ENCODE data around the gene EPHA2.

EPHA2 gene

GRCh38 chr1:16128338-16128741, 27.5 kb downstream of the EPHA2 start:
- no peak for DNase-seq (ENCODE audit: low read depth)
- H3K9ac ChIP-seq (ENCODE audit: low read length) = no peak overlapping the region
- peaks cover 2% of the 10 kb centered on the region for H3K36me3 ChIP-seq (ENCODE audit: control insufficient read depth, insufficient read depth, low read length, severe bottlenecking)
- H3K27me3 ChIP-seq (replicated peaks; ENCODE audit: control insufficient read depth, insufficient read depth, low read length) = peaks cover 5% of the 10 kb centered on the region
- H3K4me1 ChIP-seq (ENCODE audit: control insufficient read depth, insufficient read depth, low read length) = no peaks in the 10 kb centered on the region
- H3K9me3 ChIP-seq (ENCODE audit: control insufficient read depth, low read length) = no peaks in the 10 kb centered on the region
- no peak overlapping the region for H3K4me3 ChIP-seq (ENCODE audit: low read length)

- Histone ChIP-seq H3K9me3 (ENCODE audit: control insufficient read depth, low read length) (no peaks in the 10 kb centered on the region), H3K36me3 (ENCODE audit: control insufficient read depth, insufficient read depth, low read length, severe bottlenecking) (peaks cover 2% of the 10 kb centered on the region), H3K9ac (ENCODE audit: low read length) (no peak overlapping the region), H3K27me3 (replicated peaks; ENCODE audit: control insufficient read depth, insufficient read depth, low read length) (peaks cover 5% of the 10 kb centered on the region), H3K4me1 (ENCODE audit: control insufficient read depth, insufficient read depth, low read length) (peaks cover under 1% of the 10 kb centered on the region), H3K4me3 (ENCODE audit: low read length) (no peak overlapping the region)
- DNase-seq (ENCODE audit: low read depth) = no peak
Measured at GRCh38 chr1:16127676-16128337, 28.1 kb downstream of the EPHA2 start.

- Histone ChIP-seq H3K36me3 (ENCODE audit: control insufficient read depth, insufficient read depth, low read length, severe bottlenecking) (peaks cover 1% of the 10 kb centered on the region), H3K9me3 (ENCODE audit: control insufficient read depth, low read length) (no peaks in the 10 kb centered on the region), H3K9ac (ENCODE audit: low read length) (no peak overlapping the region), H3K4me1 (ENCODE audit: control insufficient read depth, insufficient read depth, low read length) (peaks cover 6% of the 10 kb centered on the region), H3K4me3 (ENCODE audit: low read length) (no peak overlapping the region), H3K27me3 (replicated peaks; ENCODE audit: control insufficient read depth, insufficient read depth, low read length) (peaks cover 5% of the 10 kb centered on the region)
- DNase-seq (ENCODE audit: low read depth) = no peak
Measured at GRCh38 chr1:16126743-16127515, 28.9 kb downstream of the EPHA2 start.

- Histone ChIP-seq H3K36me3 (ENCODE audit: control insufficient read depth, insufficient read depth, low read length, severe bottlenecking) (no peaks in the 10 kb centered on the region), H3K27me3 (replicated peaks; ENCODE audit: control insufficient read depth, insufficient read depth, low read length) (peaks cover 5% of the 10 kb centered on the region), H3K9me3 (ENCODE audit: control insufficient read depth, low read length) (no peaks in the 10 kb centered on the region), H3K4me1 (ENCODE audit: control insufficient read depth, insufficient read depth, low read length) (peaks cover 6% of the 10 kb centered on the region), H3K9ac (ENCODE audit: low read length) (no peak overlapping the region), H3K4me3 (ENCODE audit: low read length) (no peak overlapping the region)
- DNase-seq (ENCODE audit: low read depth) = no peak
Measured at GRCh38 chr1:16126160-16126559, 29.7 kb downstream of the EPHA2 start.

GRCh38 chr1:16125483-16125882, 30.4 kb downstream of the EPHA2 start:
- Histone ChIP-seq H3K36me3 (ENCODE audit: control insufficient read depth, insufficient read depth, low read length, severe bottlenecking) (no peaks in the 10 kb centered on the region), H3K4me3 (ENCODE audit: low read length) (no peak overlapping the region), H3K27me3 (replicated peaks; ENCODE audit: control insufficient read depth, insufficient read depth, low read length) (peaks cover 5% of the 10 kb centered on the region), H3K9ac (ENCODE audit: low read length) (no peak overlapping the region), H3K4me1 (ENCODE audit: control insufficient read depth, insufficient read depth, low read length) (peaks cover 6% of the 10 kb centered on the region), H3K9me3 (ENCODE audit: control insufficient read depth, low read length) (no peaks in the 10 kb centered on the region)
- DNase-seq (ENCODE audit: low read depth) = no peak

GRCh38 chr1:16125088-16125470, 30.8 kb downstream of the EPHA2 start:
- Histone ChIP-seq H3K9me3 (ENCODE audit: control insufficient read depth, low read length) (no peaks in the 10 kb centered on the region), H3K36me3 (ENCODE audit: control insufficient read depth, insufficient read depth, low read length, severe bottlenecking) (no peaks in the 10 kb centered on the region), H3K9ac (ENCODE audit: low read length) (no peak overlapping the region), H3K4me3 (ENCODE audit: low read length) (no peak overlapping the region), H3K27me3 (replicated peaks; ENCODE audit: control insufficient read depth, insufficient read depth, low read length) (peaks cover 5% of the 10 kb centered on the region), H3K4me1 (ENCODE audit: control insufficient read depth, insufficient read depth, low read length) (peaks cover 6% of the 10 kb centered on the region)
- no peak for DNase-seq (ENCODE audit: low read depth)

GRCh38 chr1:16124377-16125087, 31.3 kb downstream of the EPHA2 start:
- Histone ChIP-seq H3K9ac (ENCODE audit: low read length) (no peak overlapping the region), H3K4me1 (ENCODE audit: control insufficient read depth, insufficient read depth, low read length) (peaks cover 6% of the 10 kb centered on the region), H3K36me3 (ENCODE audit: control insufficient read depth, insufficient read depth, low read length, severe bottlenecking) (no peaks in the 10 kb centered on the region), H3K4me3 (ENCODE audit: low read length) (no peak overlapping the region), H3K9me3 (ENCODE audit: control insufficient read depth, low read length) (no peaks in the 10 kb centered on the region), H3K27me3 (replicated peaks; ENCODE audit: control insufficient read depth, insufficient read depth, low read length) (peaks cover 6% of the 10 kb centered on the region)
- no peak for DNase-seq (ENCODE audit: low read depth)

- Histone ChIP-seq H3K36me3 (ENCODE audit: control insufficient read depth, insufficient read depth, low read length, severe bottlenecking) (no peaks in the 10 kb centered on the region), H3K4me3 (ENCODE audit: low read length) (no peak overlapping the region), H3K4me1 (ENCODE audit: control insufficient read depth, insufficient read depth, low read length) (peaks cover 6% of the 10 kb centered on the region), H3K9ac (ENCODE audit: low read length) (no peak overlapping the region), H3K9me3 (ENCODE audit: control insufficient read depth, low read length) (no peaks in the 10 kb centered on the region), H3K27me3 (replicated peaks; ENCODE audit: control insufficient read depth, insufficient read depth, low read length) (peaks cover 13% of the 10 kb centered on the region)
- DNase-seq (ENCODE audit: low read depth) = peak; percentile 71
Measured at GRCh38 chr1:16122916-16123315, 33.0 kb downstream of the EPHA2 start.

- Histone ChIP-seq H3K9ac (ENCODE audit: low read length) (no peak overlapping the region), H3K9me3 (ENCODE audit: control insufficient read depth, low read length) (no peaks in the 10 kb centered on the region), H3K4me3 (ENCODE audit: low read length) (no peak overlapping the region), H3K36me3 (ENCODE audit: control insufficient read depth, insufficient read depth, low read length, severe bottlenecking) (no peaks in the 10 kb centered on the region), H3K4me1 (ENCODE audit: control insufficient read depth, insufficient read depth, low read length) (peaks cover 6% of the 10 kb centered on the region), H3K27me3 (replicated peaks; ENCODE audit: control insufficient read depth, insufficient read depth, low read length) (peaks cover 13% of the 10 kb centered on the region)
- no peak for DNase-seq (ENCODE audit: low read depth)
Measured at GRCh38 chr1:16122350-16122881, 33.5 kb downstream of the EPHA2 start.

- Histone ChIP-seq H3K9me3 (ENCODE audit: control insufficient read depth, low read length) (no peaks in the 10 kb centered on the region), H3K36me3 (ENCODE audit: control insufficient read depth, insufficient read depth, low read length, severe bottlenecking) (no peaks in the 10 kb centered on the region), H3K4me1 (ENCODE audit: control insufficient read depth, insufficient read depth, low read length) (peaks cover 6% of the 10 kb centered on the region), H3K27me3 (replicated peaks; ENCODE audit: control insufficient read depth, insufficient read depth, low read length) (peaks cover 13% of the 10 kb centered on the region), H3K9ac (ENCODE audit: low read length) (no peak overlapping the region), H3K4me3 (ENCODE audit: low read length) (no peak overlapping the region)
- DNase-seq (ENCODE audit: low read depth) = no peak
Measured at GRCh38 chr1:16120940-16121410, 34.9 kb downstream of the EPHA2 start.

GRCh38 chr1:16120407-16120806, 35.5 kb downstream of the EPHA2 start:
- Histone ChIP-seq H3K9ac (ENCODE audit: low read length) (no peak overlapping the region), H3K4me3 (ENCODE audit: low read length) (no peak overlapping the region), H3K27me3 (replicated peaks; ENCODE audit: control insufficient read depth, insufficient read depth, low read length) (peaks cover 9% of the 10 kb centered on the region), H3K4me1 (ENCODE audit: control insufficient read depth, insufficient read depth, low read length) (peaks cover 6% of the 10 kb centered on the region), H3K9me3 (ENCODE audit: control insufficient read depth, low read length) (no peaks in the 10 kb centered on the region), H3K36me3 (ENCODE audit: control insufficient read depth, insufficient read depth, low read length, severe bottlenecking) (no peaks in the 10 kb centered on the region)
- no peak for DNase-seq (ENCODE audit: low read depth)
